Activated CD8-positive, alpha-beta T cell treated with anti-CD3 and anti-CD28 coated beads for 36 hours (primary cell): Measurements from ENCODE around the gene CCSAP. TPM values are rescaled to one million over a fixed set of nuclear protein-coding genes. Genes with fewer than 3 reads are reported as not detected.

ENCODE experiments used
- ATAC-seq: fragments of 200-7000 bp; cut with Tn5 transposase; one replicate; pipeline ENCODE4 v1.10.0; 2021; ENCODE audit warnings: mild to moderate bottlenecking, moderate library complexity
- CTCF ChIA-PET: fragments of 350-600 bp; sonication (Branson Sonifier 250); formaldehyde crosslinking; loops from one replicate; lab custom pipeline; 2021; ENCODE audit warnings: antibody characterized with exemption; lab: Charles Lee
- POLR2A ChIA-PET: fragments of 350-600 bp; sonication (Branson Sonifier 250); formaldehyde crosslinking; loops from one replicate; lab custom pipeline; 2021; ENCODE audit warnings: antibody characterized with exemption; lab: Charles Lee
- DNase-seq: peaks from one replicate; pipeline ENCODE4 v3.0.0-alpha.2; 2020
- H3K27ac Mint-ChIP-seq: one replicate; pipeline ENCODE4 v1.8.0; 2021; ENCODE audit warnings: mild to moderate bottlenecking, mixed read lengths
- H3K27me3 Mint-ChIP-seq: one replicate; pipeline ENCODE4 v1.8.0; 2021; ENCODE audit warnings: mixed read lengths
- H3K36me3 Mint-ChIP-seq: one replicate; pipeline ENCODE4 v1.8.0; 2021; ENCODE audit warnings: low read depth, mixed read lengths
- H3K4me1 Mint-ChIP-seq: one replicate; pipeline ENCODE4 v1.8.0; 2021; ENCODE audit warnings: low read depth, mixed read lengths
- H3K4me3 Mint-ChIP-seq: one replicate; pipeline ENCODE4 v1.8.0; 2021; ENCODE audit warnings: mild to moderate bottlenecking, moderate library complexity, mixed read lengths
- H3K9me3 Mint-ChIP-seq: one replicate; pipeline ENCODE4 v1.8.0; 2021; ENCODE audit warnings: mixed read lengths
- intact Hi-C: fragments of 100-400 bp; cut with micrococcal nuclease; formaldehyde crosslinking; loops from one replicate; pipeline ENCODE4 v1.10.0; 2022
- total RNA-seq, 2 experiments: library from RNA; stranded (reverse); gene quantifications; one replicate each; pipeline ENCODE4 v1.2.3, GENCODE V29; 2021
- TF ChIP-seq, protein P1 (sequence below): fragments of 200-600 bp; IDR thresholded peaks from one replicate; pipeline ENCODE4 v1.8.0; 2022; ENCODE audit warnings: antibody characterized with exemption, mild to moderate bottlenecking

Gene CCSAP
- total RNA-seq, 2 experiments from 2014 or later, result 9.9 to 10.8 TPM

DNA sequence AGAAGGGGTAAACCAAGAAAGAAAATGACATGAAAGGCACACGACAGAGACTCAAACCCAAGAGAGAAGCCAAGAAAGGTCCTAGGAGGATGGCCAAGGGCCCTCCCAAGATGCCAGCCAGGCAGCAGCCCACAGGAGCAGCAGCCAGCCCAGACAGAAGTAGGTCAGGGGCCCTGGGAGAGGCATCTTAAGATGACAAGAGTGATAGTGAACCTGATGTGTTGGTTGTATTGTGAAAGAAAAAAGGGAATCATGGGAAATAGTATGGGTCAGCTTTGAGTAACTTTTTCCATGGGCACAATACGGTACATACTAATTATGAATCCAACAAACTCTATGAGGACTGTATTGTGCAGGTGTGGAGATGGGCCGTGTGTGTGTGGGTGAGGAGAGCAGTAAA, 3.3 kb downstream of the CCSAP start:
- Mint-ChIP-seq H3K4me1 (peaks cover 35% of the 10 kb centered on the region), H3K27me3 (no peaks in the 10 kb centered on the region), H3K9me3 (peaks cover 2% of the 10 kb centered on the region), H3K4me3 (peak overlapping the region; percentile 7), H3K27ac (no peak overlapping the region), H3K36me3 (peaks cover 22% of the 10 kb centered on the region)
- DNase-seq (peak; percentile 33), ATAC-seq (peak; percentile 15)
- ChIA-PET CTCF (interaction anchor here (1.1 kb wide), 1 partner anchor 66 kb away, joined by 3 read pairs; no protein-coding TSS in a partner anchor), POLR2A (interaction anchor here (0.5 to 1.3 kb wide), 2 partner anchors 9 to 142 kb away, joined by 3 read pairs; no protein-coding TSS in a partner anchor)
- intact Hi-C loops, result no loop called here
- TF ChIP-seq, protein P1, sequence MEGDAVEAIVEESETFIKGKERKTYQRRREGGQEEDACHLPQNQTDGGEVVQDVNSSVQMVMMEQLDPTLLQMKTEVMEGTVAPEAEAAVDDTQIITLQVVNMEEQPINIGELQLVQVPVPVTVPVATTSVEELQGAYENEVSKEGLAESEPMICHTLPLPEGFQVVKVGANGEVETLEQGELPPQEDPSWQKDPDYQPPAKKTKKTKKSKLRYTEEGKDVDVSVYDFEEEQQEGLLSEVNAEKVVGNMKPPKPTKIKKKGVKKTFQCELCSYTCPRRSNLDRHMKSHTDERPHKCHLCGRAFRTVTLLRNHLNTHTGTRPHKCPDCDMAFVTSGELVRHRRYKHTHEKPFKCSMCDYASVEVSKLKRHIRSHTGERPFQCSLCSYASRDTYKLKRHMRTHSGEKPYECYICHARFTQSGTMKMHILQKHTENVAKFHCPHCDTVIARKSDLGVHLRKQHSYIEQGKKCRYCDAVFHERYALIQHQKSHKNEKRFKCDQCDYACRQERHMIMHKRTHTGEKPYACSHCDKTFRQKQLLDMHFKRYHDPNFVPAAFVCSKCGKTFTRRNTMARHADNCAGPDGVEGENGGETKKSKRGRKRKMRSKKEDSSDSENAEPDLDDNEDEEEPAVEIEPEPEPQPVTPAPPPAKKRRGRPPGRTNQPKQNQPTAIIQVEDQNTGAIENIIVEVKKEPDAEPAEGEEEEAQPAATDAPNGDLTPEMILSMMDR, result no peak

DNA sequence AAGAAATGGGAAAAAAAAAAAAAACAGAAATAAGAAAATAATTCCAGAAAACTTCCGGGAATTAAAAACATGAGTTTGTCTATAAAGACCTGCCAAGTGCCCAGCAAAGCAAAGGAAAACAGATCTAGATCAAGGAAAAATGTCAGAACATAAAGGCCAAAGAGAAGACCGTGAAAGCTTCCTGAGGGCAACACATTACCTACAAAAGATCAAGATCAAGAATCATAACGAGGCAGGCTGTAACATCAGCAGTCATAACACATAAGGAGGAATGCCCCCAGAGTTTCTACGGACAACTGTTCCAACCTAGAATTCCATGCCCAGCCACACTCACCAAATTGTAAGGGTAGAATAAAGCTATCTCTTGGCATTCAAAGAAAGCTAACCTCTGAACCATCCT, 3.8 kb downstream of the CCSAP start:
- ChIA-PET CTCF (interaction anchor here (0.7 kb wide), 1 partner anchor 29 kb away, joined by 3 read pairs; no protein-coding TSS in a partner anchor), POLR2A (interaction anchor here (1.3 kb wide), 1 partner anchor 9 kb away, joined by 3 read pairs; no protein-coding TSS in a partner anchor)
- intact Hi-C loops, result no loop called here
- TF ChIP-seq, protein P1, result no peak
- no peak for DNase-seq
- ATAC-seq, result no peak
- H3K27me3 Mint-ChIP-seq, result no peaks in the 10 kb centered on the region
- no peak overlapping the region for H3K4me3 Mint-ChIP-seq
- H3K4me1 Mint-ChIP-seq, result peaks cover 35% of the 10 kb centered on the region
- peaks cover 25% of the 10 kb centered on the region for H3K36me3 Mint-ChIP-seq
- H3K27ac Mint-ChIP-seq, result no peak overlapping the region
- H3K9me3 Mint-ChIP-seq, result peaks cover 6% of the 10 kb centered on the region

DNA sequence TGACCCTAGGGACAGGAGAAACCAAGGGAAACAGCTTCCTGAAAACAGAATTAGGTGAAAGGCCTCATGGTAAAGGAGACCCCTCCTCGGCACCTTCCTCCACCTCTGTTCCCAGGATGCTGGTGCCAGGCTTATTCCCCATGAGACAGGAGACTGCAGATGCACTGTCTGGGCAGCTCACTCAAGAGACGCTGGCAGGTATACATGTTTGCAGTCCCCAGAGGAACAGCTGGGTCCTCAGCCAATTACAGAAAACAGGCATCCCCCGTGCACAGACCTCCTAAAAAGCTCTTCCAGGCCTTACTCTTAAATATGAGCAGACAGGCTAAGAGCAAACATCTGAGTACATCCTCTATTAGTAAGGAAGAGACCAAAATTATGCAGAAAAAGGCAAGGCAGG, 6.5 kb downstream of the CCSAP start:
- DNase-seq (no peak), ATAC-seq (no peak)
- H3K4me3 Mint-ChIP-seq, result no peak overlapping the region
- no peaks in the 10 kb centered on the region for H3K27me3 Mint-ChIP-seq
- peaks cover 6% of the 10 kb centered on the region for H3K9me3 Mint-ChIP-seq
- TF ChIP-seq, protein P1, result no peak
- peaks cover 27% of the 10 kb centered on the region for H3K4me1 Mint-ChIP-seq
- intact Hi-C loops, result no loop called here
- CTCF ChIA-PET, result interaction anchor here (0.6 to 1.3 kb wide), 3 partner anchors 62 to 204 kb away, joined by 3 read pairs; no protein-coding TSS in a partner anchor
- no peak overlapping the region for H3K27ac Mint-ChIP-seq
- peaks cover 25% of the 10 kb centered on the region for H3K36me3 Mint-ChIP-seq
- POLR2A ChIA-PET, result interaction anchor here (1.0 kb wide), 1 partner anchor 11 kb away, joined by 4 read pairs; no protein-coding TSS in a partner anchor

DNA sequence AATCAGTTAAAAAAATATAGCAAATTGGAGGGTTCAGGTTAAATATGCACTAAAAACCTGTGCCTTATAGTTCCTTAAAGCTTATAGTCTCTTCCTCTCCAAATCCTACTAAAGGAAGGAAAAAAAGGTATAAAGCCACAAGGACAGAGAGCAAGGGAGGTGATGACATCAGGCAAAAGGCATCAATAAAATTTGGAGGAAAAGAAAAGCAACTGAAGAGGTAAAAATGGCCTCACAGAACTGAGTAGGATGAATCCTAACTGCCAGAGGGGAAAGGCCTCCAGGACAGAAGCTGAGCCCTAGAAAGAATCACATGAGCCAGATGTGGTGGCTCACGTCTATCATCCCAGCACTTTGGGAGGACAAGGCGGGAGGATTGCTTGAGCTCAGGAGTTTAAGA, 8.1 kb downstream of the CCSAP start:
- TF ChIP-seq, protein P1, result no peak
- intact Hi-C loops, result no loop called here
- no peak for DNase-seq
- H3K9me3 Mint-ChIP-seq, result peaks cover 6% of the 10 kb centered on the region
- H3K36me3 Mint-ChIP-seq, result peaks cover 19% of the 10 kb centered on the region
- no peak overlapping the region for H3K4me3 Mint-ChIP-seq
- no peak overlapping the region for H3K27ac Mint-ChIP-seq
- ATAC-seq, result no peak
- H3K4me1 Mint-ChIP-seq, result peaks cover 18% of the 10 kb centered on the region
- no peaks in the 10 kb centered on the region for H3K27me3 Mint-ChIP-seq
- POLR2A ChIA-PET, result interaction anchor here (0.8 to 1.2 kb wide), 2 partner anchors 9 to 12 kb away, joined by 4 to 7 read pairs; partner anchors contain the start of gene CCSAP
- CTCF ChIA-PET, result no interaction called here

DNA sequence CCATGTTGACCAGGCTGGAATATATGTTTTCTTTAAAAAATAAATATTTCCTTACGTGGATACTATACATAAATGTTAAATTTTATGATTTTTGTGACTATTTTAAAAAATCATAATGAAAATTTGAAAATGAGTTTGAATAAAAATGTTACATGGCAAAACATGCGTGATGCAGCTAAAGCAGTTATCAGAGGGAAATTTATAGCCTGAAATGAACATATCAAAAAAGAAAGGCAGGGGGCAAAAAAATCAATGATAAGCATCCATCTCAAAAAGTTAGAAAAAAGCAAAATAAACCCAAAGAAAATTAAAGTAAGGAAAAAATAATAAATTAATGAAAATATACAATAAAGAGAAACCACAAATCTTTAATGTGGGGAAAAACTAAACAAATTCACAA, 8.6 kb downstream of the CCSAP start:
- Mint-ChIP-seq H3K36me3 (peaks cover 15% of the 10 kb centered on the region), H3K4me3 (no peak overlapping the region), H3K27ac (no peak overlapping the region), H3K9me3 (peaks cover 6% of the 10 kb centered on the region), H3K4me1 (peaks cover 14% of the 10 kb centered on the region), H3K27me3 (no peaks in the 10 kb centered on the region)
- ChIA-PET POLR2A (interaction anchor here (0.8 to 1.2 kb wide), 2 partner anchors 9 to 12 kb away, joined by 4 to 7 read pairs; partner anchors contain the start of gene CCSAP), CTCF (interaction anchor here (0.6 kb wide), 1 partner anchor 190 kb away, joined by 4 read pairs; no protein-coding TSS in a partner anchor)
- intact Hi-C loops, result no loop called here
- DNase-seq (no peak), ATAC-seq (no peak)
- TF ChIP-seq, protein P1, result no peak
